RWPE1 (cell line): ENCODE data around the gene ALDH1A1.

Source experiments
- CTCF ChIA-PET: fragments of 350-600 bp; sonication (Branson Sonifier 250); formaldehyde crosslinking; extraction: SDS; loops from one replicate; lab custom pipeline; 2021; lab: Yijun Ruan, JAX
- POLR2A ChIA-PET: fragments of 400-600 bp; formaldehyde crosslinking; extraction: SDS; loops from one replicate; lab custom pipeline; 2020; ENCODE audit warnings: antibody characterized with exemption; ENCODE audit not compliant: low non-redundant PET; lab: Yijun Ruan, JAX
- DNase-seq: peaks from one replicate; pipeline ENCODE4 v3.0.0; 2012; ENCODE audit warnings: low spot score
- H3K27ac ChIP-seq: fragments of 450-650 bp; 2 replicates; pipeline ENCODE4 v1.5.1; 2017
- CTCF ChIP-seq: fragments of 450-650 bp; conservative IDR thresholded peaks from 2 replicates; pipeline ENCODE4 v1.5.1; 2017; ENCODE audit warnings: low read depth, mild to moderate bottlenecking

The ALDH1A1 gene

GRCh38 chr9:72937545-72937944 is 15.3 kb downstream of the ALDH1A1 start:
- POLR2A ChIA-PET, result no interaction called here
- H3K27ac ChIP-seq, result no peak overlapping the region
- no peak for DNase-seq
- CTCF ChIA-PET, result no interaction called here
- no peak for TF ChIP-seq CTCF

GRCh38 chr9:72936679-72937078 is 16.2 kb downstream of the ALDH1A1 start:
- POLR2A ChIA-PET, result no interaction called here
- H3K27ac ChIP-seq, result no peak overlapping the region
- no peak for TF ChIP-seq CTCF
- CTCF ChIA-PET, result no interaction called here
- DNase-seq, result no peak

GRCh38 chr9:72936266-72936665 is 16.6 kb downstream of the ALDH1A1 start:
- CTCF ChIA-PET, result no interaction called here
- DNase-seq, result no peak
- TF ChIP-seq CTCF, result no peak
- POLR2A ChIA-PET, result no interaction called here
- no peak overlapping the region for H3K27ac ChIP-seq

GRCh38 chr9:72935595-72935994 is 17.3 kb downstream of the ALDH1A1 start:
- no peak overlapping the region for H3K27ac ChIP-seq
- CTCF ChIA-PET, result no interaction called here
- POLR2A ChIA-PET, result no interaction called here
- DNase-seq, result no peak
- no peak for TF ChIP-seq CTCF

- CTCF ChIA-PET, result interaction anchor here (0.6 kb wide), 1 partner anchor 1465 kb away, joined by 4 read pairs; no protein-coding TSS in a partner anchor
Observed at GRCh38 chr9:72933730-72934665, 18.9 kb downstream of the ALDH1A1 start.

GRCh38 chr9:72932619-72933018 is 20.2 kb downstream of the ALDH1A1 start:
- DNase-seq, result no peak
- ChIA-PET POLR2A (no interaction called here), CTCF (interaction anchor here (0.6 to 0.7 kb wide), 2 partner anchors 90 to 1307 kb away, joined by 3 to 5 read pairs; no protein-coding TSS in a partner anchor)
- H3K27ac ChIP-seq, result no peak overlapping the region
- TF ChIP-seq CTCF, result no peak

More at GRCh38 chr9:72933730-72934665, 18.9 kb downstream of the ALDH1A1 start:
- DNase-seq, result no peak
- POLR2A ChIA-PET, result no interaction called here
- H3K27ac ChIP-seq, result no peak overlapping the region
- TF ChIP-seq CTCF, result no peak
